Pancreas (tissue), 10 donors: ENCODE data around the gene MAD1L1. TPM values are rescaled to one million over a fixed set of nuclear protein-coding genes. Genes with fewer than 3 reads are reported as not detected.

Experiments
- ATAC-seq, 4 donors: fragments of 200-7000 bp; cut with Tn5 transposase; one replicate each; pipeline versions ENCODE4 v1.8.0 to v1.9.1; 2020; ENCODE audit warnings: mild to moderate bottlenecking in 4 of 4, moderate library complexity in 4 of 4
- DNase-seq, 6 donors: peaks; one replicate each; pipeline ENCODE4 v3.0.0-alpha.2; 2020
- FAIRE-seq: peaks from 2 replicates; lab custom pipeline; 2012; peaks lifted over from hg19 to GRCh38; lab: Jason Lieb, UNC
- H3K27ac ChIP-seq, 4 donors: fragments of 200-600 bp; sonication (generic); 1 replicate in 3 of 4; 2 replicates in 1 of 4; pipeline versions ENCODE4 v1.5.0 to v1.8.0; 2020
- H3K27me3 ChIP-seq, 4 donors: fragments of 200-600 bp; one replicate each; pipeline ENCODE4 v1.8.0; 2021
- H3K36me3 ChIP-seq, 3 donors: fragments of 200-600 bp; sonication (generic) in 1 of 3; one replicate each; pipeline versions ENCODE4 v1.5.0 to v1.8.0; 2020 to 2021
- H3K4me1 ChIP-seq, 3 donors: fragments of 200-600 bp; one replicate each; pipeline ENCODE4 v1.8.0; 2021
- H3K4me3 ChIP-seq, 4 donors: fragments of 200-600 bp; sonication (generic) in 2 of 4; one replicate each; pipeline versions ENCODE4 v1.5.0 to v1.8.0; 2020 to 2021
- H3K9me3 ChIP-seq, 4 donors: fragments of 200-600 bp; one replicate each; pipeline ENCODE4 v1.8.0; 2021
- WGBS, 2 donors: extraction: QIAGEN DNeasy Blood & Tissue Kit; methylation state at CpG; one replicate each; pipeline ENCODE4 v1.1.7; 2013; 5-methylcytosine and 5-hydroxymethylcytosine counted together
- intact Hi-C, 3 donors: fragments of 100-400 bp; cut with DNase I; formaldehyde crosslinking; loops; one replicate each; pipeline versions ENCODE4 v1.11.1 to v1.14.2; 2022
- polyA plus RNA-seq, 2 donors: library from polyadenylated mRNA; stranded (reverse); fragments of 200-250 nt; gene quantifications; one replicate each; pipeline ENCODE4 v1.2.3, GENCODE V29; 2013
- total RNA-seq, 6 donors: library from RNA; stranded (reverse); fragmentation: NEBNext Ultra II Directional in 4 of 6; extraction: Animal tissue kit (Norgen Biotek cat#: 25700) in 4 of 6; gene quantifications; one replicate each; pipeline versions ENCODE4 v1.2.1 to v1.2.4, GENCODE V29; 2021 to 2023
- TF ChIP-seq, protein P1 (sequence below), 4 donors: fragments of 200-600 bp; sonication (generic) in 3 of 4; IDR thresholded peaks; one replicate each; pipeline versions ENCODE4 v1.5.0 to v1.8.0; 2021; ENCODE audit warnings: antibody characterized with exemption in 4 of 4
- donor health status: healthy with polysubstance abuse.
- donor health status: DM: no; HTN: no; CAD: no; lungs with moderate emphysema.
- donor health status: DM: no; HTN: no; CAD: no.
- donor health status: control.
- donor health status: control.
- donor health status: Bipolar disorder and iron deficiency.
- donor health status: DM: yes; HTN: yes; CAD: no.
- donor health status: DM: no; HTN: no; CAD: no.
- donor health status: DM: no; HTN: no; CAD: no.
- donor health status: DM: yes; HTN: yes; CAD: no.

The MAD1L1 gene
- total and polyA plus RNA-seq, 8 donors: 9.8 to 28.2 (median 11.9) TPM

DNA sequence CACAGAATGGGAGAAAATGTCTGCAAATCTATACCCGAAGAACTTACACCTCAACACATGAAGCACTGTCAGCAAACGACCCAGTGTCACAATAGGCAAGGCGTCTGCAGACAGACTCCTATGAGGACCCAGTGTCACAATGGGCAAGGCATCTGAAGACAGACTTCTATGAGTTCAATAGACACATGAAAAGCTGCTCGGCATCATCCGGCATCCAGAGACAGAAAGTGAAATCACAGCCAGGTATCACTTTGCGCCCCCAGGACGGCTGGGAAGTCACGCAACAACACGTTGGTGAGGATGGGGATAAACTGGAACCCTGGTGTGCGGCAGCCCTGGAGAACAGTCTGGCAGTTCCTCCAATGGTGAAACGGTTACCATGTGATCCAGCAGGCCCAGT, 289.4 kb downstream of the MAD1L1 start:
- Histone ChIP-seq H3K27me3 (no peaks in the 10 kb centered on the region), H3K27ac (no peak overlapping the region), H3K4me3 (no peak overlapping the region), H3K9me3 (no peaks in the 10 kb centered on the region), H3K4me1 (no peaks in the 10 kb centered on the region), H3K36me3 (no peaks in the 10 kb centered on the region)
- no peak for DNase-seq
- FAIRE-seq: no peak
- intact Hi-C loops: no loop called here
- TF ChIP-seq, protein P1, sequence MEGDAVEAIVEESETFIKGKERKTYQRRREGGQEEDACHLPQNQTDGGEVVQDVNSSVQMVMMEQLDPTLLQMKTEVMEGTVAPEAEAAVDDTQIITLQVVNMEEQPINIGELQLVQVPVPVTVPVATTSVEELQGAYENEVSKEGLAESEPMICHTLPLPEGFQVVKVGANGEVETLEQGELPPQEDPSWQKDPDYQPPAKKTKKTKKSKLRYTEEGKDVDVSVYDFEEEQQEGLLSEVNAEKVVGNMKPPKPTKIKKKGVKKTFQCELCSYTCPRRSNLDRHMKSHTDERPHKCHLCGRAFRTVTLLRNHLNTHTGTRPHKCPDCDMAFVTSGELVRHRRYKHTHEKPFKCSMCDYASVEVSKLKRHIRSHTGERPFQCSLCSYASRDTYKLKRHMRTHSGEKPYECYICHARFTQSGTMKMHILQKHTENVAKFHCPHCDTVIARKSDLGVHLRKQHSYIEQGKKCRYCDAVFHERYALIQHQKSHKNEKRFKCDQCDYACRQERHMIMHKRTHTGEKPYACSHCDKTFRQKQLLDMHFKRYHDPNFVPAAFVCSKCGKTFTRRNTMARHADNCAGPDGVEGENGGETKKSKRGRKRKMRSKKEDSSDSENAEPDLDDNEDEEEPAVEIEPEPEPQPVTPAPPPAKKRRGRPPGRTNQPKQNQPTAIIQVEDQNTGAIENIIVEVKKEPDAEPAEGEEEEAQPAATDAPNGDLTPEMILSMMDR (IDR thresholded peaks at IDR 0.05): no peak
- 71 to 76% methylated on average over 11 of the region's 11 CpGs for WGBS, 2 donors
- no peak for ATAC-seq

DNA sequence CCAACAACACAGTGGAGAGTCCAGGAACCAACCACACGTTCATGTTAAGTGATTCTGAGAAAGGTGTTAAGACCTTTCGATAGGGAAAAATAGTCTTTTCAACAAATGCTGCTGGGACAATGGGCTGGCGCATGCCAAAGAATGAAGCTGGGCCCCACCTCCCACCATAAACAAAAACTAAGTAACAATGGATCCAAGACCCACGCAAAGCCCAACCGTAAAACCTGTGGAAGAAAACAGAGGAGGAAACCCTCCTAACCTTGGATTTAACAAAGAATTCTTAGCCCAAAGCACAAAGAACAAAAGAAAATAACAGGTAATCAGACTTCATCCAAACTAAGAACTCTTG, 289.8 kb downstream of the MAD1L1 start:
- Histone ChIP-seq H3K27ac (no peak overlapping the region), H3K4me3 (no peak overlapping the region), H3K36me3 (no peaks in the 10 kb centered on the region), H3K4me1 (no peaks in the 10 kb centered on the region), H3K9me3 (no peaks in the 10 kb centered on the region), H3K27me3 (no peaks in the 10 kb centered on the region)
- TF ChIP-seq, protein P1 (IDR thresholded peaks at IDR 0.05): no peak
- intact Hi-C loops: no loop called here
- 65 to 83% methylated on average over 5 of the region's 5 CpGs for WGBS, 2 donors
- ATAC-seq (no peak), DNase-seq (no peak), FAIRE-seq (no peak)

DNA sequence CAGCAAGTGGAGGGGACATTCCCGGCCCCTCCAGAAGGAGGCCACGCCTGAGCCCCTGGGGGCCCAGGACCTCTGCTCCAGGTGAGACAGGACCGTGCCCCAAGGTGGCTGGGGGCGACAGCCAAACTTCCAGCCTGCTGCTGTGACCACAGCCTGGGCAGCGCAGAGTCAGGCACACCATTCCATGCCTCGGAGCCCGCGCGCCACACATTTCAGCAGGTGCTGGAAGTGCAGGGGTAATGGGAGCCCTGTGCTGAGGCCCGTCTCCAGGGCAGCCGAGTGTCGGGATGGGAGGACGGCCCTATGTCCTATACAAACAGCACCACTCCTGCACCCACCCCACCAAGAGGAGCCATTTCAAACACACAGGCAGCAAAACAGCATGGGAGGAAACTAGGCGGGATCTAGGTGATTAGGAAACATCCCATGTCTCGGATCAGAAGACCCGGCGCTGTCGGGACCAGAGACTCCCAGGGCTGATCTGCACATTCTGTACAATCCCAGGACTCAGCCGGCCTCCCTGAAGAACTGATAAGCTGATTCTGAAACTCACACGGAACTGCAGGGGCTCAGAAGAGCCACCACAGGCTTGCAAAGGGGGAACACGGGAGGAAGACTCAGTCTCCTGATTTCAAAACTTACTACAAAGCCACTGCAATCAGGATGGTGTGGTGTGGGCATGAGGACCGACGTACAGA, 290.4 kb downstream of the MAD1L1 start:
- H3K36me3 ChIP-seq: no peaks in the 10 kb centered on the region
- TF ChIP-seq, protein P1 (IDR thresholded peaks at IDR 0.05): no peak
- DNase-seq: peak in 2 of 6 donors; percentile 51 to 59
- no peak for ATAC-seq
- intact Hi-C loops: no loop called here
- H3K4me1 ChIP-seq: no peaks in the 10 kb centered on the region
- no peak for FAIRE-seq
- no peak overlapping the region for H3K4me3 ChIP-seq
- no peaks in the 10 kb centered on the region for H3K27me3 ChIP-seq
- H3K9me3 ChIP-seq: no peaks in the 10 kb centered on the region
- WGBS, 2 donors: 91% methylated on average over 23 of the region's 23 CpGs
- H3K27ac ChIP-seq: no peak overlapping the region

DNA sequence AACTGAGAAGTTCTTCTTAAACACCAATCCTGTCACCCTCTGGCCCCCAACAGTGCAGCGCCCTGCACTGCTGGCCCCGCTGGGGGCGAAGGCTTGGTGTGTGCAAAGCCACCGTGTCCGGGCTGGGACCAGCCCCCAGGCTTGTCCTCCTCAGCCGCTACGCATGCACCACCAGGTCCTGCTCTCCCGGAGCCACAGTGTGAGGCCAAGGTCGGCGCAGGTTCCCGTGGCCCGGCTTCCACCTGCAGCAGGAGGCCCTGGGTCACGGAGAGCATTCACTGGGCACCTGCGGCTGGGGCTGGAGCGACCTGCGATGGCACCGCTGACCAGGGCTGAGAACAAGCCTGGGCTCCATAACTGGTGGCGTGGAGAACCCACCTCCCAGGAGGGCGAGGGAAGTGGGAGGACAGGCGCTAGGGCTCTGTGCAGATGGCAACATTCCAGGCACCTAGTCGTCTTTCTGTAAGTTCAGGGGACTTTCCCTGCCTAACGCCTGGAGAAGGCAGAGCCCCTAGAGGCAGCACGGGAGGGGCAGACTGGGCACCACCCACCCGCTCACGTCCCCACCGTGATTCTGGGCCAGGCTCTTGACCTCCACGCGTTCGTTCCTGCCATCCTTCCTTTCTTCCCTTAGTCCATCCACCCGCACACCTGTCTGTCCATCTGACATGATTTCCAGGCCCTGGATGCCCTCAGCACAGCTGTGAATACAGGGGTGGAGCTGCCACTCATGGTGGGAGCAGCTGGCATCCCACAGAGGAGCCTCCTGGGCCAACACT, 291.1 kb downstream of the MAD1L1 start:
- no peaks in the 10 kb centered on the region for H3K4me1 ChIP-seq

More for the DNA sequence above, 291.1 kb downstream of the MAD1L1 start:
- no peaks in the 10 kb centered on the region for H3K36me3 ChIP-seq
- FAIRE-seq: no peak
- no peak overlapping the region for H3K4me3 ChIP-seq
- intact Hi-C loops: no loop called here
- WGBS, 2 donors: 85 to 88% methylated on average over 30 of the region's 30 CpGs
- H3K9me3 ChIP-seq: no peaks in the 10 kb centered on the region
- no peak for ATAC-seq
- peak in 2 of 6 donors; percentile 49 to 61 for DNase-seq
- TF ChIP-seq, protein P1 (IDR thresholded peaks at IDR 0.05): no peak
- H3K27me3 ChIP-seq: no peaks in the 10 kb centered on the region
- no peak overlapping the region for H3K27ac ChIP-seq
